Measurements from ENCODE around the gene IZUMO1R.

DNA sequence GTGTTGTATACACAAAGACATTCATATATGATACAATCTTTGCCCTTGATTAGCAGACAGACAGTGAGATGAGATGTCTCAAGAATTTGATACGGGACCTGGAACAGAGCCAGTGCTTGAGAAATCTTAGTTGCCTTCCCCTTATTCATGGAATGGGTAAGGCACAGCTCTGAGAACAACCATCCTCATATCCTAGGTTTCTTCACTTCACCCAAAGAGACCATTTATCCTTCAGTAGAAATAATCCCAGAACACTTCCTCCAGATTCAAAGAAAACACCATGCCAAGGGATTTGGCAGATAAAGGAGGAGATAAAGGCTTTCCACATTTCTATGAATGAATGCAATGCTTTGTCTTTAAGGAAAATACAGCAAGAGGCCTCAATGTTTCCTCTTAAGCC lies 8.8 kb upstream of the IZUMO1R start:
- TF ChIP-seq CTCF (IDR thresholded peaks at IDR 0.05; ENCODE audit: low read depth, low read length): no peak
- TF ChIP-seq EZH2phosphoT487 (IDR thresholded peaks at IDR 0.05; ENCODE audit: low read depth): no peak

Data from OCI-LY3 (cell line).